Activated CD8-positive, alpha-beta memory T cell treated with anti-CD3 and anti-CD28 coated beads for 1 hour (primary cell): Measurements from ENCODE around the gene TALDO1.

Experiments used
- DNase-seq, 2 donors: peaks; one replicate each; pipeline ENCODE4 v3.0.0-alpha.2; 2020; ENCODE audit warnings: low read depth in 1 of 2; ENCODE audit errors: extremely low read depth in 1 of 2

TALDO1 gene

DNA sequence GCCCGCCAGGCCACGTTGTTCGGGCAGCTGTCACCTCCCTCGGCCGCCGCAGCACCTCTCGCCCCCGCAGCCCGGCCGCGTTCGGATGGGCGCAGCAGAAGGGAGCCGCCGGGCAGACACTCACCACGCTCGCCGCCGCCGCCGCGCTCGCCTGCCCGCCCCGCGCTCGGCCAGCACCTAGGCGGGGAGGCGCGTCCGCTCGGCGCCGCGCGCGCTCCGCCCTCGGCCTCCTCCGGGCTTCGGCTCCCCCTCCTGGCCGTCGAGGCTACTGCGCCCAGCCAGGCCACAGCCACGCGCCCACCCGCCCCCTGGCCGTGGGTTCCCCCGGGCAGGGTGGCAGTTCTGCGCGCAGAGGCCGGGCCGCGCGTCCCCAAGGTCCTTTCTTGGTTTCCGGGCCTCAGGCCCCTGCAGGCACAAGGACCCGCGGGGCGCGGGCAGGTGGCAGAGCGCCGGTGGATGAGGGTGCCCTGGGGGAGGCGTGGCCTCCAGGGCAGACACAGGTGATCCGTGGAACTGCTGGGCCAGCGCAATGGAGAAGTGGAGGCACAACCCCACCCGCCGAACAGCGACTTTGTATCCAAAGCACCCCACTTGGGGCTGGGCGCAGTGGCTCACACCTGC lies 50.9 kb downstream of the TALDO1 start, which contains the start of gene SLC25A22:
Gene SLC25A22, minus strand, starts transcription at position 189 of the 621 bp plus-strand sequence. CDS start 3,275 bp downstream, outside the sequence.
- peak; percentile 51 to 79 for DNase-seq

- DNase-seq, result no peak
Measured at GRCh38 chr11:799641-800316, 52.5 kb downstream of the TALDO1 start.

GRCh38 chr11:800473-800872 lies 53.2 kb downstream of the TALDO1 start:
- DNase-seq, result no peak

- DNase-seq, result no peak
Measured at GRCh38 chr11:801097-801780, 54.0 kb downstream of the TALDO1 start.

DNA sequence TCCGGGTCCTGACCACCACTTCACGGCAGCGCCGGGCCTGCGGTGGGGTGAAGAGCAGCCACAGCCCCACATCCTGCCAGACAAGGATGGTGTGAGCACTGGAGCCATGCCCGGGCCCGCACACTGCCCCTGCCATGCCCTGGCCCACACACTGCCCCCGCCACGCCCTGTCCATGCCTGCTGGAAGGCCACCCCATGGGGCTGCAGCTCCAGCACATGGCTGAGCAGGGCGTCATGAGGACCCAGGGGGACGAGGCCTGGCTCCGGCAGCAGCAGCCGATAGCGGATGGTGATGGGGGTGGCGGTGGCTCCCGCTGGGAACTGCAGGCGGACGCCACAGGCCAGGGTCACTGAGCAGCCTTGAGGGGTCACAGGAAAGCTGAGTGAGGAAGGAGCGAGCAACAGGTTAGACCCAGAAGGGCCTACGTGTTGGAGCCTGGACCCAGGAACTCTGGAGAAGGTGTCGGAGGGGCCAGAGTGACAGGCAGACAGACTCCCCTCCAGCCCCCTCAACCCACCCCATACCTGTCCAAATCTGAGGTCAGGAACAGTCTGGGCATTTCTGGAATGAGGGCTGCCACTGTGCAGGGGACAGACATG lies 54.9 kb downstream of the TALDO1 start:
- DNase-seq, result no peak

DNA sequence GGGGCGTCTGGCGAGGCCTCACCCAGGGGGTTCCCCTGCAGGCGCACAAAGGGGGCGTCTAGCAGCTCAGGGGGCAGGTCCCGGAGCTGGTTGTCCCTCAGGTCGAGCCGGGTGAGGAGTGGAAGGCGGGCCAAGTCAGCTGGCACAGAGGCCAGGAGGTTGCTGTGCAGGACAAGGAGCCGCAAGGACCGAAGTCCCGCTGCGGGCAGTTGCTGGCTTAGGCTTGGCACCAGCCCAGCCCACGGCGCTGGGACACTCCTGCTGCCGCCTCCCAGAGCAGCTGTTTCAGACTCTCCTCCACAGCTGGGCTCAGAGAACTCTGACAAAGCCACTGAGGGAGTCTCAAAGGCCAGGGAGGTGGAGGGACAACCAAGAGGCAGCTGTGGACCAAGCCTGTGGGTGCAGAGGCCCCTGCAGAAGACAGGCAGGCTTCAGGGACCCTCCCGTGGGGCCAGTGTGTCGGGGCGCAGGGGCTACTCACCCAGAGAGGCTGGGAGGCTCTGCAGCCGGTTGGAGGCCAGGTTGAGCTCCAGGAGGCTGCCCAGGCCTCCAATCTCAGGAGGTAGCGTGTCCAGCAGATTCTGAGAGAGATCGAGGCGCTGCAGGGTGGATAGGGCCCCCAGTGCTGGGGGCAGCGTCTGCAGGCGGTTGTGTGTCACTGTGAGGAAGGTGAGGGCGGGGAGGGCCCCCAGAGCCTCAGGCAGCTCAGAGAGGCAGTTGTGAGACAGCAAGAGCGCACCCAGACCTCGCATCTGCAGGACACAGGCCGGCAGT lies 55.6 kb downstream of the TALDO1 start:
- DNase-seq, result no peak

DNA sequence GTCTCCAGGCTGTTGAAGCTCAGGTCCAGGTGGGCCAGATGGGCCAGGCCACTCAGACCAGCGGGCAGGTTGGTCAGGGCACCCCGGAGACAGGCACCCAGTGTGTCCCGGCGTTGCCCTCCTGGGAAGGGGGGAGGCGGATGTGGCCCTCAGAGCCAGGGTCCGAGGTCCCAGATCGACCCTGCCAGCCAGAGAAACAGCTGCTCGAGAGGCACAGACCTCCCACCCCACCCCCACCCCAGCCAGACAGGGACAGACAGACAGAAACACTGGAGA lies 56.1 kb downstream of the TALDO1 start:
- no peak for DNase-seq

DNA sequence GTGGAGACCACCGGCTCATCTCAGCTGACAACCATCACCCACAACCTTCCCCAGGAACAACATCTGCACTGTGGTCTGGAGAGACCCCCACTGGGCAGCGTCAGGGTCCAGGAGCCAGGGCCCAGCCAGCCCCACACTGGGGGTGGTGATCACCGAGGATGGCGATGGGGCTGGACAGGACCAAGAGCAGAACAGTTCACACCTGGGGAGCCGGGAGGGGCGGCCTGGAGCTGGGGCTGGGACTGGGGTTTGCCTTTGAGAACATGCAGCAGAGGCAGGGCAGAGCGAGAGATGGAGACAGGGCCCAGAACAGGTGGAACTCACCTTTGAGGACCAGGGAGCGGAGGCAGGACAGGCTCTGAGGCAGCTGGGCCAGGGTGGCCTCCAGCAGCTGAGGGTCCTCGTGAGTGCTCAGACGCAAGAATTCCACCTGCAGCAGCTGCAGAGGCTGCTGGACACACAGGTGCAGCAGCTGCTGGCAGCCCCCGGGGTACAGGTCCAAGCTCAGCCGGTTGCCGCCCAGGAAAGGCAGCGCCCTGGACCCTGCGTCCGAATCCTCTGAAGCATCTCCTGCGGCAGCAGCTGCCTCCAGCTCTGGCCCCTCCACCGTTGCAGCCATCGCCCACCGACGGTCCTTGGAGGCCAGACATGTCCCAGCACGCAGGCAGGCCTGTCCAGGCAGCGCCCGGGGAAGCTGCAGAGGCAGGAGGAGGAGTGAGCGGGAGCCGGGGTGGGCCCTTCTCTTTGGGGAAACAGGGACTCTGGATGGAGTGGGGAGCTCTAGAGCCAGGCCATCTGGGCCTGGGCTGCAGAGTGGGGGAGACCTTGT lies 56.7 kb downstream of the TALDO1 start:
- DNase-seq, result no peak

DNA sequence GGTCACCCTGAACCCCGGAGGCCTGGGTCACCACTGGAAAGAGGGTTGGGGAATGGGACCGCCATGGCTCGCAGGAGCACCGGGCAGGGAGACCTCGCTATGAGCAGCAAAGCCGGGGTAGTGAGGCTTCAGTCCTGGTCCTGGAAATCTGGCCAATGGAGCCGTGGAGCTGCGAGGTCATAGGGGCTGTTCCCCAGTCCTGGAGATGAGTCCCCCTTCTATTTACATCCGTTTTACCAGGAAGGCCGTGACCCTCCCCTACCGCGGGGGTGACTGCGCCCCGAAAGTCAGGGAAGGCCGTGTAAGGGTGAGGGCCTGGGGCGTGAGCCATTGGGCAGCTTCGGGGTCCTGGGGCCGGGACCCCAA lies 57.3 kb downstream of the TALDO1 start:
- no peak for DNase-seq

- no peak for DNase-seq
Measured at GRCh38 chr11:808427-809286, 61.4 kb downstream of the TALDO1 start.

DNA sequence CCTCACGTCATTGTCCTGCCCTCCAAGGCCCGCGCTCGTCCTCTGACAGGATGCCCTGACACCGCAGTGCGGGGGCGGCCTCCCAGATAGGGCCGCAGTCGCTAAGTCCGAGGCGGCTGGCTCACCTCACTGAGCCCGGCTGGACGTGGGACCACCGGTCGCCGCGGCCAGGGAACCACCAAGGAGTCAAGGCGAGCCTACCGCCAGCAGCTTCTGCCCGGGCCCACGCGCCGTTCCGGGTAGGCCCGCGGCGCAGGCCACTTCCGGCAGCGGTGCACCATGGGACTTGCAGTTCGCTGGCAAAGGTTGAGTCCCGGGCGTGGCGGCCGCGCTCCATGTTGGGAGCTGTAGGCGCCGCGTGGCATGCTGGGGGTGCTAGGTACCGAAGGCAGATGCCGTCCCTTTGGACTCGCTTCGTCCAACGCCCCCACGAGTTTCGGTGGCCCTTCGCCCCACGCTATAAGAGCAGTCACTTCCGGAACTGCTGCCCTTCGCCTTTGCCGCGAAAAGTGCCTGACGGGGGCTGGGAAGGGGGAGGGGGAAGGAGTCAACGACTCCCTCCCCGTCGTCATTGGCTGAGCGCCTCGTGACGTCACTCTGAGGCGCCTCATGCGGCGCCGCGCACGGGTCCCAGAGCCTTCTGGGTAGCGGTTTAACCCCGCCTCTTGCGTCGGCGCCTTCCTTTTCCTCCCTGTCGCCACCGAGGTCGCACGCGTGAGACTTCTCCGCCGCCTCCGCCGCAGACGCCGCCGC lies 62.2 kb downstream of the TALDO1 start, which contains the start of gene RPLP2:
Gene RPLP2, plus strand, starts transcription at position 681 of the 753 bp plus-strand sequence. CDS start 268 bp downstream, outside the sequence.
- DNase-seq, result peak; percentile 92 to 98

DNA sequence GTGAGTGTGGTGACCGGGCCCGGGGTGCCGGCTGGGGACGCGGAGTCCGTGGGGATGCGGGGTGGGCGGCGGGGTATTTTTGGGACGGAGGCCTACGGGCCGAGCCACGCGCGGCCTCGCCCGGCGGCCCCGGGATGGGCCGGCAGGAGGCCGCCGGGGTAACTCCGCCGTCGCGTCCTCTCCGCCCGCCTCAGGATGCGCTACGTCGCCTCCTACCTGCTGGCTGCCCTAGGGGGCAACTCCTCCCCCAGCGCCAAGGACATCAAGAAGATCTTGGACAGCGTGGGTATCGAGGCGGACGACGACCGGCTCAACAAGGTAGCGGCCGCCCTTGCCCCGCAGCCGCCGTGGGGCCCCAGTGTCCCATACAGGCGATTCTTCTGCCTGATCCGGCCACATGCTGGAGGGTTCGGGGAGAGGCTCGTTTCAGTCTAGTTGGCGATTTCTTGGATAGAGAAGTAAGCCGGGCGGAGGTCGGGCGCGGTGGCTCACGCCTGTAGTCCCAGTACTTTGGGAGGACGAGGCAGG lies 62.8 kb downstream of the TALDO1 start:
- no peak for DNase-seq

DNA sequence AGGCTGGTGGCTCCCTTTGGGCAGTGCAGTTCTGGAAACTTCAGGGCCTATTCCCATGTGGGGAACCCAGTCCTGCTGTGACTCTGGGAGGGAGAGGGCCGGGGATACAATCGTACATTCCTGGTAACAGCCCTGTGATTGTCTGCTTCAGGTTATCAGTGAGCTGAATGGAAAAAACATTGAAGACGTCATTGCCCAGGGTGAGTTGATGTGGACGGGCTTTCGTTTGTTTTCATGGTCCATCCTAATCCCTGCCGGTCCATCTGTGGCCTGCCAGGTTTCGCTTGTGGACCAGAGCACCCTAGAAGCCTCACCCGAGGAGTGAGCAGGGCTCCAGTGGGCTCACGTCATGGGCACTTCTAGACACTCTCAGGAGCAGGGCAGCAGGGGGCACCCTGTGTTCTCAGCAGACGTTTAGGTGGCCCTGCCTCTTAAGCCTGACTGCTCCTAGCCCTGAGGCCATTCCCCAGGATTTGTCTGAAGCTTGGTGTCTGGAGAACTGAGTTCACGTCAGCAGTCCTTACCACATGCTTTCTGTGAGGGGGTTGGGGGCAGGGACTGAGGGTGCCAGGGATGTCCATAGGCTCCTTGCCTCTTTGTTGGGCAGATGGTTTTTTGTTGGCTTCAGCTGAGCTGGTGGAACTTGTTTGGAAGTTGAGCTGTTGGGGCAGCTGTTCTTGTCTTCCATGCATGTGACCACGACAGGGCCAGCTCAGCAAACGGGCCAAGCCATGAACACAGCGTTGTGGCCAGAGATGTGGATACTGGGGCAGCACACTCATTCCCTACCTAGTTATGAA lies 64.4 kb downstream of the TALDO1 start:
- no peak for DNase-seq

DNA sequence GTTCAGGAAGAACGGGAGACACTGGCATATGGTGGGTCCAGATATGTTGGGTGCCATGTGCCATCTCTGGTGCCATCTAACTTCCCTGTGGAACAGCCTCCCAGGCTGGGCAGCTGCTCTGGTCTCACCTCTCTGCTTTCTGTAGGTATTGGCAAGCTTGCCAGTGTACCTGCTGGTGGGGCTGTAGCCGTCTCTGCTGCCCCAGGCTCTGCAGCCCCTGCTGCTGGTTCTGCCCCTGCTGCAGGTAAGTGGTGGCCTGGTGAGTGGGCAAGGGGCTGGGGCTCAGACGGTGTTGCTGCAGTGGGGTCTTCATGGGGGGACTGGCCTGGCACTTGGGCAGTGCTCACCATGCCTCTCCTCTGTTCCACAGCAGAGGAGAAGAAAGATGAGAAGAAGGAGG lies 65.1 kb downstream of the TALDO1 start:
- DNase-seq, result no peak

DNA sequence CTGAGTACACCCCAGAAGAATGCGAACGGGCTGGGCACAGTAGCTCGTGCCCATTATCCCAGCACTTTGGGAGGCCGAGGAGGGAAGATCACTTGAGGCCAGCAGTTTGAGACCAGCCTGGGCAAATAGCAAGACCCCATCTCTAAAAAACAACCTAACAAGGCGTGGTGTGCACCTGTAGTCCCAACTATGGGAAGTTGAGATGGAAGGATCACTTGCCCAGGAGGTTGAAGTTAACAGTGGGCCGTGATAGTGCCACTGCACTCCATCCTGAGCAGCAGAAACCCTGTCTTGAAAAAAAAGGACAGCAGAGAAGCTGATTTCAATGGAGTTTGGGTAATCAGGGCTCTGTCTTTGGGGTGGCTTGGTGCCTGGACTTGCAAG lies 65.8 kb downstream of the TALDO1 start:
- DNase-seq, result no peak

GRCh38 chr11:813456-814096 lies 66.3 kb downstream of the TALDO1 start:
- no peak for DNase-seq
